Measurements from ENCODE around the gene FAM241A.
"Not testable (repeated sequence)": the region's sequence is repeated elsewhere in the genome, so short reads cannot be mapped to it uniquely, and the experiment has no call there.

Gene FAM241A

DNA sequence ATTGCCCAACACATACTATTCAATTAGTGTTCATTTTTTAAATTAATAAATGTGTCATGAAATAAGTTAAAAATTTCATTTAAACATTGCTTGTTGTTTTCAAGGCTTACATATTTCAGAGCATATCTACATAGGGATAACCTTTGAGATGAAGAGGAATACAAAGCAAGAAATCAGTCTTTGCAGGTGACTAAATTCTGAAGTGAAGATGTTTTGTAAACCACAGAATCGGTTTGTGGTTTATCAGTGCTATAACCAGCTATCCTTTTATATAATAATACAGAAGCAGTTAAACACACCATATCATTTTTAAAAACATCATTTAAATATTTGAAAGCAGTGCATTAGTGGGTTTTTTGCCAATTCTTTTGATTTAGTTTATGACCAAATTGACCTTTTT lies 26.9 kb downstream of the FAM241A start:
- DNase-seq: no peak

DNA sequence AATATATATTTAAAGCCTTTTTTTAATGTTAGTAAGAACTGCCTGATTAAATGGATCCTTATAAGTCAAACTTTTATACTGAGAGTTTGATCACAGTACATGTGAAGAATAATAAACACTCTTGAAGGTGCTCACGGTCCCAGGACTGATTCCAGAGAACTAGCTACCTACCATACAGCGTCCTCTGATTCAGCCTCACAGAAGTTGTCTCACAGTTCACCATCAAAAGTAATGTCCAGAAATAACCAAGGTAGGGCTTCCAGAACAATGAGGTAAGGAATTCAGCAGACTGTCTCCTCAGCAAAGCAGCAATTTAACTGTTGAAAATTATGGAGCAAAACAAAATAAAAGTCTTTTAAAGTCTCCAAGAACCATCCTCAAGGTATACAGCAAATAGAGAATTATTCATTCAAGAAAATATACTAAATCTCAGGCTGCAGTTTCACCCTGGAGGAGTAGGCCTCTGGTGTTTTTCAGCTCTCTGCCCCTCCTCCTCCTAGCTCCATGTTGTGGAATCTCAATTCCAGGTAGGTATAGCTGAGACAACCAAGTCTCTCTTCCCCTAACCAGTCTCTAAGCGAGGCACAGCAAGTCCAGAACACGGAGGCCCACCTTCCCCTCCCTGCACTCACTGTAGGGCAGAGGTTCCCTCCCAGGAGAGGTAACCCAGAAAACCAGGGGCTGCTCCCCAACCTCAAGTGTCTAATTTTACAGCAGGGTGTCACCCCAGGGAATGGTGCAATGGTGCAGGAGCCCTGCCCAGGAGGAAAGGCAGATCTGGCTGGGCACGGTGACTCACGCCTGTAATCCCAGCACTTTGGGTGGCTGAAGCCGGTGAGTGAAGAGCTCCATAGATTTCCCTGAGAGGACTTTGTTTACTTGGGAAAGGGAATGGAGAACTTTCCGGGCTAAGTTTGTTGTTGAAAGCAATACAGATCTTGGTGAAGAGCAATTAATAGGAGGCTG lies 28.6 kb downstream of the FAM241A start:
- DNase-seq: no peak

DNA sequence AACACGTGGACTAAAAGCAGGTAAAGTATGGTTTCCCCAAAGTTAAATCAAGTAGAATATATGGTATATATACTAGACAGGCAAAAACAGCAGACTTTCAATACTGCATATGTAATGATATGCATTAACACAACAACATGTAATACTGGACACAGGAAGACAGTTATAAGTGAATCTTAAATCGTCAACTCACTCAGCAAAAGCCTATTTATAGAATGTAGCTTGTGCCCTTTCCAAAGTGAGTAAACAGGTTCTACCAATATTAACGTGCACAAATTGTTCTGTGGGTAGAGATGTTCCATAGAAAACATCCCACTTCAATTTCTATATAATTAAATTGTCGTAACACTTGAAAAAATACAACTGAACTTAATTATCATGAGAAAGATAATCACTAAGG lies 30.6 kb downstream of the FAM241A start:
- no peak for DNase-seq

DNA sequence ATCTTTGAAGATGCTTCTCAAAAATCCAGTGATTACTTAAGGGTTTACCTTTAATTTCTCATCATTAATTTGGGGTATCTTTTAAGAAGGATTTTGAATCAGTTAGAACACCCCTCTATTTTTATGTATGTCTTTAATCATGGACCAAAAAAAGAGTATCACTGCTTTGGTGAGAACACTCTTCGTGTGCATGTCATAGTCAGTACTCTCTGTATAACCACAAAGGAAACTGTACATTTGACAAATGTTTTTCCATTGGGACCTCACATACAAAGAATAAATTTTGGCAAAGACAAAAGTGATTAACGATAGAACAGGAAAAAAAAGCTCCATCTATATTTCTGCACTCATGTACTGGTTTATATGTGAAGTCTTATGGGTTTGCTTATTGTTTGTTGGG lies 31.3 kb downstream of the FAM241A start:
- no peak for DNase-seq

DNA sequence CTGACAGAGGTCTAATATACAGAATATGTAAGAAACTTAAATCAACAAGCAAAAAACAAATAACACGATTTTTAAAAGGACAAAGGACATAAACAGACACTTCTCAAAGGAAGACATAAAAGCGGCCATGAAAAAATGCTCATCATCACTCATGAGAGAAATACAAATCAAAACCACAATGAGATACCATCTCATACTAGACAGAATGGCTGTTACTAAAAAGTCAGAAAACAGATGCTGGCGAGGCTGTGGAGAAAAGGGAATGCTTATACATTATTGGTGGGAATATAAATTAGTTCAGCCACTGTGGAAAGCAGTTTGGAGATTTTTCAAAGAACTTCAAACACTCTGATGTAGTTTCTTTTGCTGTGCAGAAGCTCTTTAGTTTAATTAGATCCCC lies 33.5 kb downstream of the FAM241A start:
- DNase-seq: not testable (repeated sequence)

DNA sequence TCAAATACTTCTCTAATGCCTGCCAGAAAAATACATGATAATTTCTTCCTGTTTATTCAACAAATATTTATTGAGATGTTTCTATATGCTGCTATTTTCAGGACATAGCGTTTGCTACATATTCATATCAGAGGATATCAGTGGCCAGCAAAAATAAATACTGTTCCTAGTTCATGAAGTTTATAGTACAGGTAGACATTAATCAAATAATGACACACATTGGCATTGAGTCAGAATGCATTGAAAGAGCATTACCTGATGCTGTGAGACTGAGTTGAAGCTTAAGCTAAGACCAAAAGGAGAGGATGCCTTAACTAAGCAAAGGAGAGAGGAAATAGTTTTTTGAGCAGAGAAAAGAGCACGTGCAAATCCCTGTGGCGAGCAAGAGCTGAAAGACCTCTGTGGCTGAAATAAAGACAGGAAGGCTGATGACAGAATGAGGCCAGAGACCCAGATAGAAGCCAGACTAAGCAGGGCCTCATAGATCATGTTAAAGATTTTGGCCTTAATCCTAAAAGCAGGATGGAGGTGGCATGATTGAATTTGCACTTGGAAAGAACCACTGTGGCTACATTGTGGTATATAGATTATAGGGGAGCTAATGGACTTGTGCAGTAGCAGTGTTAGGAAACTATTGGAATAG lies 36.2 kb downstream of the FAM241A start:
- no peak for DNase-seq

DNA sequence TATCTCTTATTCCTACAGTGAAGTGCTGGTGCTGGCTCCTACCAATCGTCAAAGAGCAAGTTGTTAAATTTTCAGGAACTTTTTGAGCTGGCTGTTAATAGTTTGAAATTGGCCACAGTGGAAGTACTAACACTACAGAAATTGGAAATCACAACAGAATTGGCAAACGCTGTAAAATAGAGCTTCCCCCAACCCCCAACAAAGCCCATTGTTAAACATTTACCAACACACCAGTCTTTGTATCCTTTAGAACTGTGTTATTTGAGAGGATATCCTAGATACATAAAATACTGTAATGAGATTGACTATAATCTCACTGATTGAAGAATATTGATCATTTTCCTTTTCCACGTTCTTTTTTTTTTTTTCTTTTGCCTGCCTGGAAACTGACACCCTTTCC lies 37.4 kb downstream of the FAM241A start:
- DNase-seq: peak in 6 of 56 donors; percentile 1 to 37 (median 10)

DNA sequence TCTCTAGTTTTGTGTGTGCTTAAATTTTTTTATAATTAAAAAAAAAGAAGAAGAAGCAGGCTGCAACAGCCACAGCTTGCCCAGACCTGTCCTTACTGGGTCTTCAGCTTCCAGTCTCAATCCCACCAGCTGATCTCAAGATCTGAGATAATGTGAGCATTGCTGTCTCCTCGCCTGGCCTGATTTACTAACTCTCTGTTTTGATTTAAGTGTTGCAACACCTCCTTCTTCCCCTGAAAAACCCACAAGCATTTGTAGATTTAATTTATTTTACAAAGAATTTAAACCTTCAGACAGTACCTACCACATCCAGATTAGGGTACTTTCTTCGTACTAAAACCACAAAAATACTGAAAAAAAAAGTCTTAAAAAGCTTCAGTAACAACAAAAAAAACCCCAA lies 38.0 kb downstream of the FAM241A start:
- no peak for DNase-seq

DNA sequence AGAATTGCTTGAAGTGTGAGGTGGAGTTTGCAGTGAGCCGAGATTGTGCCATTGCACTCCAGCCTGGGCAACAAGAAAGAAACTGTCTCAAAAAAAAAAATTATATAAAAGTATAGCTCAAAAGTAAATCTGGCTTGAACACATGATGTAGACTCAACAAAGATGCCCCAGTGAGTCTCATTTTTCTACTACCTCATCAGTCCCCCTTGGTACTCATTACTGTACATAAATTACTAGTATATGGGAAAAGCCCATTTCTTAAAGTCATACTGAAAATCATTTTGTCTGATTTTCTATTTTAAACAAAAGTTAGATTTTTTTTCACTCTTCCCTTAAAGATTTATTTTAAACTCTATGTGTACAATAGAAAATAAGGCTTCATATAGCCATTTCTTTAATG lies 39.2 kb downstream of the FAM241A start:
- no peak for DNase-seq

DNA sequence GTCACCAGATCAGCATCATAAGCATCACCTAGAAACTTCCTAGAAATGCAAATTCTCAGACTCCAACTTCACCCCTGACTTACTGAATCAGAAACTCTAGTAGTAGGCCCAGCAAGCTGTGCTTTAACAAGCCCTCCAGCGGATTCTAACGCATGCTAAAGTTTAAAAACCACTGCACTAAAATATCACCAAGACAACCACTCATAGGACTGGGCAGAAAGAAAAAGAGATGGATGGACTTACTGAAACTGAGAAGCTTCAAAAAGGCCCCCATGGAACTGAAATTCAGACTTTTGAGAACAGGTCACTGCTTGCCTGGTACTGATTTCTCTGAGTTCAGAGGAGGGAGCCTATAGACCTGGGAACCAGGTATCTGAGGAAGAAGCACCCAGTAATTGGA lies 40.1 kb downstream of the FAM241A start:
- no peak for DNase-seq

DNA sequence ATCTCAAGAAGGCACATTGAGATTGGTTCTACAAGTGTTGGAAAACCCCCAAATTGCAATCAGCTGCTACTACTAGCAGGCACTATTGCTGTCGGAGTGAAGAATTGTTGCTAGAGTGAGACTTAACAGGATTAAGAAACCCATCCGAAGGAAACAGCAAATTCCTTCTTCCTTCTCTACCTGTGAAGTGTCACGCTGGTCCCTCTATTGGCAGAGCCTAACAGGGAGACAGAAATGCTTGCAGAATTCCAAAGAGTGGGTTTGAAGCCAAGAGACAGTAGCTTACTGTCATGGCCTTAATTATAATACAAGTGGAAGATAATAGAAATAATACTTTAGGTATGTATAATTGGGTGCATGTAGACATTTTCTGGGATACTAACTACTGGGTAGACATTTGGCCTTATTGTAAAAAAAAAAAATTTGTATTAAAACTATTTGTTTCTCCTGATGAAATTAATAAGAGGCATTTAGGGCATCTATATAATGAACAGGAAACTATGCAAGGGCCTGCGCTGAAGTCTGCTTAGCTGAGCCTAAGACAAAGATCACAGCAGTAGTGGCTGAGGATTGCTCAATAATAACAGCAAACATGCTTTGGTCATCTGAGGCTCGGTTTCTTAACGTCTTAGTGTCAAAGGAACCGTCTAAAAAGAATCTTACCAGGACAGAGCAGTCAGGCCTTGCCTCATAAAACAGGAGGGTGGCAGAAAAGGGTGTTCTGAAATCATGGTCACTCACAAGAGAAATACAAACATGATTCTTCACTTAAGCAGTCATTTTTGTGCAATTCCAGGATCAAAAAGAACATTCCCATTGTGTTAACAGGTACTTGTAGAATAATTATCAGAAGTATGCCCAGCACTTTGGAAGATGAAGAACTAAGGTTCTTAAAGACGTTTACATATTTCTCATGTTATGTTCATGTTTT lies 40.8 kb downstream of the FAM241A start:
- no peak for DNase-seq

DNA sequence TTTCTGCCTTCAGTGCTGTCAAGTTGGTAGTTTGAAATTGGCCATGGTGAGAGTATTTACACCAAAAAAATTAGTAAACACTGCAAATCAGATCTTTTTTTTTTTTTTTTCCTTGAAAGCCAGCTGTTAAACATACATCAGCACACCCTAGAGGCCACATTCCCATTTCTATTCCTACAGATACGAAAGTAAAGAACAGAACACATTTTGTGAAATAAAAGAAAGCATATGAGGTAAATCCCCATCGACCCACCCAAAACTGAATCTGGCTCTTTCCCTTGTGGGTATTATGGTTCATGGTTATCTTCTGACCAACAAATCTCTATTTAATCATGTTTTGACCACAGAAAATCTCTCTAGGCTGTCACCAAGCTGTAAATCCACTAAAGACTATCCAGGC lies 44.5 kb downstream of the FAM241A start:
- DNase-seq: no peak

DNA sequence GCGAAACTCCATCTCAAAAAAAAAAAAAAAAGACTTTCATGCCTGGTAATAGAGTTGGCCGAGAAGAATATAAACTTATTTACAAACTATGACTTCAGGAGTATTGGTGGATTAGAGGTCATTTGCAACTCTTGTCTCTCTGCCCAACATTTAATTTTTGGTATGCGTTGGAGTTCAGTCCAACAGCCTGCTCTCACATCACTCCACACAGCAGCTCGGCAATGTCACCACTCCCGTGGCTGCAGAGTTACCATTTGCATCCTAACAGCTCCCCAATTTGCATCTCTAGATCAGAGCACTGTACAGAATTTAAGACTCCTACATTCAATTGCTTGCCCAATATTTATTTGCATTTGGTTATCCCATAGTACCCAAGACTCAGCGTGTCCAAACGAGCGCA lies 45.4 kb downstream of the FAM241A start:
- DNase-seq: no peak

DNA sequence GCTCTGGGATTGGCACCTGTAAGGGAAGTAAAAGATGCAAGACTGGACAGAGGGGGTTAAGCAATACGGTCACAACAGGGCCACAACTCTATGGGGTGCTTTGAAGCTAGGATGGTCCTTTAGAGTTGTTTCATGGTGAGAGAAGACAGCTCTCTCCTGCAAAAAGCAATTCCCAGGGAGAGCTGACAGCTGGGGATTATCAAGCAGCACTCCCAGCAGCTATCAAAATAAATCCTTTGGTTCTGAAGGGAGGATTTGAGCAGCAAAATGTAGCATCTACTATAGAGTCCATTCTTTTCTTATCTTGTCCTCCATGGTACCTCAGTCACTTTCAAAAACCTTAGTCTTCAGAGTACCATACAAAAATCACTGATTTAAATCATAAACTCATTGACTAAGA lies 51.2 kb downstream of the FAM241A start:
- DNase-seq: no peak

DNA sequence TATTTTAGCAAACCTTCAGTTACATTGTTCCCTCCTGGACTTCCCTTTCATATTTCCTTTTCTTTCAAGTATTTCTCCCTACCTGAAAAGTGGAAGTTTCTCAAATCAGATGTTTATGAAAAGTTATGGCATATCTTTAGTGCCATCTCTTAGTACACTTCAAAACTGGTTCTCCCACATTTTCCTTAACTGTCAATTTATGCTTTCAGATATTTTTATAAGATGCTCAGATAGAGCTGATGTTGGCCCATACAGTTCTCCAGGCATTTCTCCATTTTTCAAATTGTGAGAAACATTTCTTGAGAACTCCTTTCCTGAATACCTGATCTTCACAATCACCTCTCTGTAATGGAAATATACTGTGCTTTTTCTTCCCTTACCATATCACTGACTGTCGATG lies 53.8 kb downstream of the FAM241A start:
- DNase-seq: no peak

DNA sequence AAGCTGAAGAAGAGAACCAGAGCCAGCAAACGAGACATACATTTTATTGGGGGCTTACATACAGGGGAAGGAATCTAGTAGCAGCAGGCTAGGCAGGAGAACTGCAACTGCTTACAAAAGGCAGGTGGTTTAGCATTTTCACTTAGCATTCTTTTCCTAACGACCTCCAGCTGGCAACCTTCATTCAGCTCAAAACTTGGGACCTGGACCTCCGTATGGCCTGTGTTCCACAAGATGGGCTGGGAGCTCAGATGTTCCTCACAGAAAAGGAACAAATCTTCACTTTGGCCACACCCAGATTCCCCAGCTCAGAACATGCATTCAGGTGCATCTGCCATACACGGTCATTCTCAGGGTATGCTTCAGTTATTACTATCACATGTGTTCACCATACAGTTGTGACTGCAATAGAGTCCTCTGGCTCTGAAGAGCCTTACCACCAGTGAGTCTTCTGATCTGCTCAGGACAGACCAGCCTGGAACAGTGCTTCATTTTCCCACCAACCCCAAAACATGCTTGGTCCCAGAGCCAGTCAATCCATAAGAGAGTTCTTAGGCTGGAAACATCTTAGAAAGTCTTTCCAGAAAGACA lies 56.8 kb downstream of the FAM241A start:
- DNase-seq: no peak

DNA sequence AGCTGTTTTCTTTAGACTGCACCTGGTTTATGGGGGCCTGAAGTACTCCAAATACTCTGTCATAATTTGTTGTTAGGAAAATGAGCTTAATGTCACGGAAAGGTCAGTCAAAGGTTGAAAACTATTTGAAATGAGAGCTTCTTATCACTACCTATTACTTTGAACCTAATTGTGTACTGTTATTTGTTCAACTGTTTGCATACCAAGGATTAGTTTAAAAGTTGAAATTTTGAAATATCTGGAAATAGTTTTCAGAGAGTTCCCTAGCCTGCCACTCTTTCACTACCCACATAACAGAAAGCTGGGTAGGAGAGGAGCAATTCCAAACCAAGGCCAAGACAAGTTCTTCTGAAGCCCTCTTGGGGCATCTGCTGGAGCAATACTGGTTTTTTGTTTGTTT lies 58.3 kb downstream of the FAM241A start:
- DNase-seq: no peak

DNA sequence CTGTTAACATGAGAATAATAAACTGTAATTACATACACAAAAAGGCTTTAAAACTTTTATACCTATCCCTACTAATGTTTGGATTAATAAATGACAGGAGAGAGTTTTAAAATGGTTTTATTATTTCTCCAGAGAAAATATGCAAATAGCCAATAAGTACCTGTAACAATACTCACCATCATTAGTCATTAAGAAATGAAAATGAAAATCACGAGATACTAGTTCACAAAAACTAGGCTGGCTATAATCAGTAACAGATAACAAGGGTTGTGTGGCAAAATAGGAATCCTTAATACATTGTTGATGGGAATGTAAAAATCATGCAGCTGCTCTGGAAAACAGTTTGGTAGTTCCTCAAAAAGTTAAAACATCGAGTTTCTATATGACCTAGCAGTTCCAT lies 61.2 kb downstream of the FAM241A start:
- no peak for DNase-seq

DNA sequence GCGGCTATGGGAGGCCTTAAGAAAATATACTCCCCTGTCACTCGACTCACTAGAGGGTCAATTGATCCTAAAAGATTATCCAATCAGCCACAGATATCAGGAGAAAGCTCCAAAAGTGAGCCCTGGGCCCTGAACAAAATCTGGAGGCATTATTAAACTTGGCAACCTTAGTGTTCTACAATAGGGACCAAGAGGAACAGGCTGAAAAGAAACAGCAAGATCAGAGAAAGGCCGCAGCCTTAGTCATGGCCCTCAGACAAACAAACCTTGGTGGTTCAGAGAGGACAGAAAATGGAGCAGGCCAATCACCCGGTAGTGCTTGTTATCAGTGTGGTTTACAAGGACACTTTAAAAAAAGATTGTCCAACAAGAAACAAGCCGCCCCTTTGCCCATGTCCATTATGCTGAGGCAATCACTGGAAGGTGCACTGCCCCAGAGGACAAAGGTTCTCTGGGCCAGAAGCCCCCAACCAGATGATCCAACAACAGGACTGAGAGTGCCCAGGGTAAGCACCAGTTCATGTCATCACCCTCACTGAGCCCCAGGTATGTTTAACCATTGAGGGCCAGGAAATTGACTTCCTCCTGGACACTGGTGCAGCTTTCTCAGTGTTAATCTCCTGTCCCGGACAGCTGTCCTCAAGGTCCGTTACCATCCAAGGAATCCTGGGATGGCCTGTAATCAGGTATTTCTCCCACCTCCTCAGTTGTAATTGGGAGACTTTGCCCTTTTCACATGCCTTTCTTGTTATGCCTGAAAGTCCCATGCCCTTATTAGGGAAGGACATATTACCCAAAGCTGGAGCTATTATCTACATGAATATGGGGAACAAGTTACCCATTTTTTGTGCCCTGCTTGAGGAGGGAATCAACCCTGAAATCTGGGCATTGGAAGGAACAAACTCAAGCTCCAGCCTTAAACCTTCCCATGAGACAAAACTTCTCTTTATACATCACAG lies 63.2 kb downstream of the FAM241A start:
- DNase-seq: not testable (repeated sequence)

DNA sequence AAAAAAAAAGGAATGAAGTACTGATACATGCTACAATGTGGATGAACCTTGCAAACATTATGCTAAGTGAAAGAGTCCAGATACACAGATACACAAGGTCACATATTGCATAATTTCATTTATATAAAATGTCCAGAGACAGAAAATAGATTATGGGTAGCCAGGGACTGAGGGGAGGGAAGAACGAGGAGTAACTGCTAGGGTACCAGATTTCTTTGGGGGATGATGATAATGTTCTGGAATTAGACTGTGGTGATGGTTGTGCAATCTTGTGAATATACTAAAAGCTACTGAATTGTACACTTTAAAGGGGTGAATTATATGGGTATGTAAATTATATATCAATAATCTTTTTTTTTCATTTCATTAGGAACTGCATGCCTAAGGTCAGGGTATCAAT lies 65.5 kb downstream of the FAM241A start:
- no peak for DNase-seq

Measured in amygdala (tissue), 56 donors.